Cardiac fibroblast (primary cell): ENCODE results near the gene IRS2.

Source experiments
- DNase-seq, 2 donors: peaks; one replicate each; pipeline versions ENCODE4 v3.0.0 to v3.0.0-alpha.2; 2010; ENCODE audit warnings: low read depth in 2 of 2
- H3K4me3 ChIP-seq, 2 donors: replicated peaks in 1 of 2; 1 replicate in 1 of 2; 2 replicates in 1 of 2; pipeline ENCODE4 v1.5.1; 2011; ENCODE audit warnings: low read depth in 2 of 2, low read length in 2 of 2, mild to moderate bottlenecking in 2 of 2, moderate library complexity in 1 of 2
- CTCF ChIP-seq: IDR thresholded peaks from one replicate; pipeline ENCODE4 v1.5.1; 2011; ENCODE audit warnings: low read depth, mild to moderate bottlenecking, low read length, inconsistent platforms

Gene IRS2

GRCh38 chr13:109704771-109705635 is 81.4 kb downstream of the IRS2 start:
- no peak overlapping the region for H3K4me3 ChIP-seq
- no peak for TF ChIP-seq CTCF
- peak; percentile 27 to 28 for DNase-seq

DNA sequence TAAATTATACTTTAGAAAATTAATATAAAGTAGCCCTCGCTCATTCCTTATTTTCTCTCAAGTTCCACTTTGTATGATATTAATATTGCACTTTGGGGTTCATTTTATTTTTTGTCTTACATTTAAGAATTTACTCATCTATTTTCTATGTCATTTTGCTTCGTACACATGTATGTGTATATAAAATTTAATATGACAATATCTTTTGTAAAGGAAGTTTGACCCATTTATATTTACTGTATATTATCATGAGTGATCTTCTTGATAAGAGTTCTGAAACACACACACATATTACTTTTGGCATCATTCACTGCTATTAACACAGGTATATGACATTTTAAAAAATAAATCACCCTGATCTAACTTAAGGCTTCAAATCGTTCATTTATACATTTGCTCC is 83.1 kb downstream of the IRS2 start:
- no peak overlapping the region for H3K4me3 ChIP-seq
- no peak for TF ChIP-seq CTCF
- no peak for DNase-seq
